GM12891 (cell line): ENCODE data around the gene SNAP25.

ENCODE experiments used
- POLR2A ChIP-seq: IDR thresholded peaks from 2 replicates; pipeline ENCODE4 v1.6.1; 2011; ENCODE audit warnings: low read depth, low read length, control low read depth
- POLR2AphosphoS5 ChIP-seq: IDR thresholded peaks from 2 replicates; pipeline ENCODE4 v1.6.1; 2011; ENCODE audit warnings: low read depth, low read length, control low read depth
- SPI1 ChIP-seq: IDR thresholded peaks from 2 replicates; pipeline ENCODE4 v1.6.1; 2011; ENCODE audit warnings: low read depth, low read length, control low read depth
- TAF1 ChIP-seq: IDR thresholded peaks from 2 replicates; pipeline ENCODE4 v1.6.1; 2011; ENCODE audit warnings: low read depth, low read length, control low read depth

GRCh38 chr20:10247440-10247839 is 28.8 kb downstream of the SNAP25 start:
- TF ChIP-seq POLR2A, result no peak
- TF ChIP-seq POLR2AphosphoS5, result no peak
- no peak for TF ChIP-seq TAF1
- TF ChIP-seq SPI1, result no peak
